SK-N-SH (cell line): ENCODE data around the gene SLX4IP. TPM values are rescaled to one million over a fixed set of nuclear protein-coding genes. Genes with fewer than 3 reads are reported as not detected.

Source experiments
- CTCF ChIA-PET: fragments of 300-600, 350-600 bp; formaldehyde crosslinking; extraction: SDS; loops from one replicate; lab custom pipeline; 2021; lab: Yijun Ruan, JAX
- POLR2A ChIA-PET: fragments of 350-600 bp; sonication (Branson Sonifier 250); formaldehyde crosslinking; extraction: SDS; loops from one replicate; lab custom pipeline; 2020; ENCODE audit warnings: antibody characterized with exemption, inconsistent platforms; lab: Yijun Ruan, JAX
- DNase-seq: peaks from one replicate; pipeline ENCODE4 v3.0.0; 2012
- H2AFZ ChIP-seq: fragments of 200-600 bp; sonication (generic); 2 replicates; pipeline ENCODE4 v1.8.1; 2016; ENCODE audit warnings: antibody characterized with exemption, mild to moderate bottlenecking, low read depth
- H3F3A ChIP-seq: fragments of 200-600 bp; sonication (generic); replicated peaks from 2 replicates; pipeline ENCODE3; 2016; ENCODE audit warnings: antibody characterized with exemption, mild to moderate bottlenecking; ENCODE audit not compliant: insufficient read depth
- H3K27ac ChIP-seq, 2 experiments: fragments of 200-500 bp in 1 of 2; fragments of 200-600 bp in 1 of 2; sonication (Bioruptor generic) in 1 of 2; sonication (generic), shearing (Covaris generic) in 1 of 2; 2 replicates each; pipeline versions ENCODE4 v1.5.1 to v1.6.1; 2014 to 2016; ENCODE audit warnings: low read depth in 2 of 2, inconsistent platforms in 1 of 2, low read length in 1 of 2, mild to moderate bottlenecking in 1 of 2, mixed read lengths in 1 of 2
- H3K27me3 ChIP-seq: fragments of 200-600 bp; sonication (generic), shearing (Covaris generic); 2 replicates; pipeline ENCODE4 v1.6.1; 2016; ENCODE audit warnings: mixed run types; ENCODE audit not compliant: insufficient read depth
- H3K36me3 ChIP-seq, 2 experiments: fragments of 200-500 bp in 1 of 2; fragments of 200-600 bp in 1 of 2; sonication (Bioruptor generic) in 1 of 2; sonication (generic) in 1 of 2; replicated peaks in 1 of 2; 2 replicates each; pipeline versions ENCODE3 to v1.5.1; 2014 to 2016; ENCODE audit warnings: low read length in 1 of 2, mild to moderate bottlenecking in 1 of 2; ENCODE audit not compliant: insufficient read depth in 2 of 2, control insufficient read depth in 1 of 2
- H3K4me1 ChIP-seq, 2 experiments: fragments of 200-500 bp in 1 of 2; fragments of 200-600 bp in 1 of 2; sonication (Bioruptor generic) in 1 of 2; sonication (generic), shearing (Covaris generic) in 1 of 2; 2 replicates each; pipeline versions ENCODE4 v1.5.1 to v1.6.1; 2014 to 2016; ENCODE audit warnings: low read depth in 1 of 2, low read length in 1 of 2, mixed run types in 1 of 2; ENCODE audit not compliant: insufficient read depth in 2 of 2, control insufficient read depth in 1 of 2
- H3K4me2 ChIP-seq: fragments of 200-600 bp; sonication (generic), shearing (Covaris generic); 2 replicates; pipeline ENCODE4 v1.6.1; 2017; ENCODE audit warnings: mixed run types
- H3K4me3 ChIP-seq, 2 experiments: fragments of 200-500 bp in 1 of 2; fragments of 200-600 bp in 1 of 2; sonication (Bioruptor generic) in 1 of 2; sonication (generic), shearing (Covaris generic) in 1 of 2; 2 replicates each; pipeline versions ENCODE4 v1.5.1 to v1.8.1; 2014 to 2016; ENCODE audit warnings: low read depth in 2 of 2, inconsistent platforms in 1 of 2, low read length in 1 of 2, mild to moderate bottlenecking in 1 of 2, mixed read lengths in 1 of 2, moderate library complexity in 1 of 2
- H3K79me2 ChIP-seq: fragments of 200-600 bp; sonication (generic); 2 replicates; pipeline ENCODE4 v1.8.1; 2017; ENCODE audit warnings: mild to moderate bottlenecking; ENCODE audit not compliant: insufficient read depth
- H3K9ac ChIP-seq: fragments of 200-600 bp; sonication (generic); 2 replicates; pipeline ENCODE4 v1.6.1; 2017; ENCODE audit warnings: mixed run types
- H3K9me2 ChIP-seq: fragments of 200-600 bp; sonication (generic); 2 replicates; pipeline ENCODE4 v1.6.1; 2017; ENCODE audit warnings: mixed run types
- H3K9me3 ChIP-seq: fragments of 200-600 bp; sonication (generic); 2 replicates; pipeline ENCODE4 v1.6.1; 2017; ENCODE audit warnings: mixed run types, mild to moderate bottlenecking, moderate library complexity
- H4K20me1 ChIP-seq: fragments of 200-600 bp; sonication (generic); 2 replicates; pipeline ENCODE4 v1.6.1; 2017; ENCODE audit warnings: mild to moderate bottlenecking, mixed run types; ENCODE audit not compliant: insufficient read depth
- CHD2 ChIP-seq: fragments of 150-350 bp; IDR thresholded peaks from 2 replicates; pipeline ENCODE4 v1.6.1; 2018; ENCODE audit warnings: low read length; ENCODE audit not compliant: partially characterized antibody
- EZH2phosphoT487 ChIP-seq: fragments of 200-600 bp; sonication (generic); IDR thresholded peaks from 2 replicates; pipeline ENCODE4 v1.6.1; 2017; ENCODE audit warnings: low read depth, mixed run types, mild to moderate bottlenecking, antibody characterized with exemption, moderate library complexity, borderline replicate concordance
- FOSL2 ChIP-seq: IDR thresholded peaks from 2 replicates; pipeline ENCODE4 v1.4.0; 2012; ENCODE audit warnings: low read depth, mild to moderate bottlenecking, moderate library complexity, borderline replicate concordance
- FOXM1 ChIP-seq: IDR thresholded peaks from 2 replicates; pipeline ENCODE4 v1.4.0; 2012; ENCODE audit warnings: low read depth, mild to moderate bottlenecking
- GABPA ChIP-seq: IDR thresholded peaks from 2 replicates; pipeline ENCODE4 v1.4.0; 2012; ENCODE audit warnings: low read depth, mild to moderate bottlenecking
- JUND ChIP-seq: IDR thresholded peaks from 2 replicates; pipeline ENCODE4 v1.4.0; 2012
- MEF2A ChIP-seq: IDR thresholded peaks from 2 replicates; pipeline ENCODE4 v1.4.0; 2012; ENCODE audit warnings: low read depth, borderline replicate concordance
- NFIC ChIP-seq: IDR thresholded peaks from 2 replicates; pipeline ENCODE4 v1.4.0; 2012; ENCODE audit warnings: borderline replicate concordance
- NRF1 ChIP-seq: IDR thresholded peaks from 2 replicates; pipeline ENCODE4 v1.6.1; 2012; ENCODE audit warnings: low read depth, mild to moderate bottlenecking, low read length
- RCOR1 ChIP-seq: fragments of 150-350 bp; IDR thresholded peaks from 2 replicates; pipeline ENCODE4 v1.6.1; 2017; ENCODE audit warnings: antibody characterized with exemption, low read length
- RFX5 ChIP-seq: IDR thresholded peaks from 2 replicates; pipeline ENCODE4 v1.6.1; 2012; ENCODE audit warnings: mild to moderate bottlenecking, improper control_type of control experiment, low read length
- RXRA ChIP-seq: IDR thresholded peaks from 2 replicates; pipeline ENCODE4 v1.4.0; 2012; ENCODE audit warnings: low read depth, mild to moderate bottlenecking, borderline replicate concordance
- SMC3 ChIP-seq: IDR thresholded peaks from 2 replicates; pipeline ENCODE4 v1.6.1; 2012; ENCODE audit warnings: low read depth, low read length, improper control_type of control experiment
- TCF12 ChIP-seq: IDR thresholded peaks from 2 replicates; pipeline ENCODE4 v1.4.0; 2012
- WGBS: methylation state at CpG from one replicate; pipeline ENCODE4 v1.1.6; 2017; ENCODE audit warnings: low lambda C conversion rate; 5-methylcytosine and 5-hydroxymethylcytosine counted together
- polyA plus RNA-seq, 3 experiments: library from polyadenylated mRNA; depleted of rRNA; stranded (reverse); fragments of >200 nt; gene quantifications; 2 replicates each; pipeline ENCODE4 v1.2.3, GENCODE V29; 2012
- TF ChIP-seq, protein P1 (sequence below): IDR thresholded peaks from 2 replicates; pipeline ENCODE4 v1.4.0; 2012; ENCODE audit warnings: low read depth, borderline replicate concordance
- TF ChIP-seq, protein P2 (sequence below): IDR thresholded peaks from 2 replicates; pipeline ENCODE4 v1.4.0; 2012; ENCODE audit warnings: low read depth, borderline replicate concordance
- TF ChIP-seq, protein P3 (sequence below): IDR thresholded peaks from 2 replicates; pipeline ENCODE4 v1.4.0; 2012; ENCODE audit warnings: low read depth
- TF ChIP-seq, protein P4 (sequence below): fragments of 150-350 bp; IDR thresholded peaks from 2 replicates; pipeline ENCODE4 v1.6.1; 2017; ENCODE audit warnings: antibody characterized with exemption, low read length, low read depth, borderline replicate concordance

The SLX4IP gene
- polyA plus RNA-seq, 1 of the 3 experiments (the other 2 are of a cell fraction), result 1.3 TPM

DNA sequence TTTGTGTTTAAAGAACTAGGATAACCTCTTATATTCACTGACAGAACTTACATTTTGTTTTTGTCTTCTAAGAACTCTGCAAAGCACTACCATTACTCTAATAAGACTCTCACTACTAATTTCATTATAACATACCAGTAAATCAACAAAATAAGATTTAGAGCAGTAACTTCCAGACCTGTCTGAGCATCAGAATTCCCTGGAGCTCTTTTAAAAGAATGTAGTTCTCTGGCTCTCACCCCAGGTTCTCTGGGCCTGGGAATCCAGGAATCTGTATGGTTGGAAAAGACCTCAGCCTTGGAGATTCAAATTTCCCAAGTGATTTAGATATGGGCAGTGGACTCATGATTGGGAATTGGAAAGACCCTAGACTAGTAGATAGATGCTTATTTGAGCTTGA is 149.3 kb downstream of the SLX4IP start:
- no peak overlapping the region for H3K4me3 ChIP-seq
- H3F3A ChIP-seq, result peaks cover 7% of the 10 kb centered on the region
- peaks cover 0 to 15% of the 10 kb centered on the region in 2 experiments; a peak in 3 of 4 replicates for H3K4me1 ChIP-seq
- H3K79me2 ChIP-seq, result no peaks in the 10 kb centered on the region
- ChIA-PET CTCF (no interaction called here), POLR2A (no interaction called here)
- H4K20me1 ChIP-seq, result no peaks in the 10 kb centered on the region
- no peak overlapping the region for H3K9ac ChIP-seq
- no peaks in the 10 kb centered on the region for H3K27me3 ChIP-seq
- H3K27ac ChIP-seq, result peak overlapping the region in 1 of 2 experiments; percentile 43; a peak in 1 of 4 replicates
- no peak overlapping the region for H2AFZ ChIP-seq
- H3K36me3 ChIP-seq, result no peaks in the 10 kb centered on the region
- H3K9me3 ChIP-seq, result no peaks in the 10 kb centered on the region
- H3K9me2 ChIP-seq, result no peaks in the 10 kb centered on the region
- DNase-seq, result no peak
- H3K4me2 ChIP-seq, result no peak overlapping the region
- TF ChIP-seq JUND (no peak), RCOR1 (no peak), CHD2 (no peak), RXRA (no peak), MEF2A (no peak), NFIC (no peak), RFX5 (no peak), FOSL2 (no peak), TCF12 (no peak), SMC3 (no peak), EZH2phosphoT487 (no peak)
- TF ChIP-seq, protein P1, sequence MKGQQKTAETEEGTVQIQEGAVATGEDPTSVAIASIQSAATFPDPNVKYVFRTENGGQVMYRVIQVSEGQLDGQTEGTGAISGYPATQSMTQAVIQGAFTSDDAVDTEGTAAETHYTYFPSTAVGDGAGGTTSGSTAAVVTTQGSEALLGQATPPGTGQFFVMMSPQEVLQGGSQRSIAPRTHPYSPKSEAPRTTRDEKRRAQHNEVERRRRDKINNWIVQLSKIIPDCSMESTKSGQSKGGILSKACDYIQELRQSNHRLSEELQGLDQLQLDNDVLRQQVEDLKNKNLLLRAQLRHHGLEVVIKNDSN, result no peak
- TF ChIP-seq, protein P2, sequence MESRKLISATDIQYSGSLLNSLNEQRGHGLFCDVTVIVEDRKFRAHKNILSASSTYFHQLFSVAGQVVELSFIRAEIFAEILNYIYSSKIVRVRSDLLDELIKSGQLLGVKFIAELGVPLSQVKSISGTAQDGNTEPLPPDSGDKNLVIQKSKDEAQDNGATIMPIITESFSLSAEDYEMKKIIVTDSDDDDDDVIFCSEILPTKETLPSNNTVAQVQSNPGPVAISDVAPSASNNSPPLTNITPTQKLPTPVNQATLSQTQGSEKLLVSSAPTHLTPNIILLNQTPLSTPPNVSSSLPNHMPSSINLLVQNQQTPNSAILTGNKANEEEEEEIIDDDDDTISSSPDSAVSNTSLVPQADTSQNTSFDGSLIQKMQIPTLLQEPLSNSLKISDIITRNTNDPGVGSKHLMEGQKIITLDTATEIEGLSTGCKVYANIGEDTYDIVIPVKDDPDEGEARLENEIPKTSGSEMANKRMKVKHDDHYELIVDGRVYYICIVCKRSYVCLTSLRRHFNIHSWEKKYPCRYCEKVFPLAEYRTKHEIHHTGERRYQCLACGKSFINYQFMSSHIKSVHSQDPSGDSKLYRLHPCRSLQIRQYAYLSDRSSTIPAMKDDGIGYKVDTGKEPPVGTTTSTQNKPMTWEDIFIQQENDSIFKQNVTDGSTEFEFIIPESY, result no peak

DNA sequence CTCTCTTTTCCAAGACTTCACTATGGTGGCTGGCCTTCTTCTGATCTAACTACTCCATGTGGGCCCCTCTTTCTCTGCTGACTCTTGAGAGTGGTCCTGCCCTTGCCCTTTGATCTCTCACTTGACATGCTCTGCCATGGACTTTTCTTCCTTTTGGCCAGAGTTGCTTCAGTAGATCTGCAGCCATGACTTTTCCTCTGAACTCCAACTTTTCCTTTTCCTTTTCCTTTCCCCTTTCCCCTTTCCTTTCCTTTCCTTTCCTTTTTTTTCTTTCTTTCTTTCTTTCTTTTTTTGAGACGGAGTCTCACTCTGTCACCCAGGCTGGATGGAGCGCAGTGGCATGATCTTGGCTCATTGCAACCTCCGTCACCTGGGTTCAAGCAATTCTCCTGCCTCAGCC is 150.2 kb downstream of the SLX4IP start:
- POLR2A ChIA-PET, result no interaction called here

More for the DNA sequence above, 150.2 kb downstream of the SLX4IP start:
- DNase-seq, result no peak
- Histone ChIP-seq H3K79me2 (no peaks in the 10 kb centered on the region), H3K9me3 (no peaks in the 10 kb centered on the region), H3K4me1 (peaks cover 0 to 15% of the 10 kb centered on the region in 2 experiments; a peak in 3 of 4 replicates), H4K20me1 (no peaks in the 10 kb centered on the region), H3K27me3 (no peaks in the 10 kb centered on the region), H3K4me3 (no peak overlapping the region), H3K27ac (no peak overlapping the region), H3K36me3 (no peaks in the 10 kb centered on the region), H2AFZ (no peak overlapping the region), H3K9me2 (no peaks in the 10 kb centered on the region), H3K4me2 (no peak overlapping the region), H3F3A (peaks cover 9% of the 10 kb centered on the region), H3K9ac (no peak overlapping the region)
- 98% methylated on average over 3 of the region's 3 CpGs for WGBS
- TF ChIP-seq, protein P3, sequence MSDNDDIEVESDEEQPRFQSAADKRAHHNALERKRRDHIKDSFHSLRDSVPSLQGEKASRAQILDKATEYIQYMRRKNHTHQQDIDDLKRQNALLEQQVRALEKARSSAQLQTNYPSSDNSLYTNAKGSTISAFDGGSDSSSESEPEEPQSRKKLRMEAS, result no peak
- TF ChIP-seq, protein P4, sequence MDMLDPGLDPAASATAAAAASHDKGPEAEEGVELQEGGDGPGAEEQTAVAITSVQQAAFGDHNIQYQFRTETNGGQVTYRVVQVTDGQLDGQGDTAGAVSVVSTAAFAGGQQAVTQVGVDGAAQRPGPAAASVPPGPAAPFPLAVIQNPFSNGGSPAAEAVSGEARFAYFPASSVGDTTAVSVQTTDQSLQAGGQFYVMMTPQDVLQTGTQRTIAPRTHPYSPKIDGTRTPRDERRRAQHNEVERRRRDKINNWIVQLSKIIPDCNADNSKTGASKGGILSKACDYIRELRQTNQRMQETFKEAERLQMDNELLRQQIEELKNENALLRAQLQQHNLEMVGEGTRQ, result no peak
- TF ChIP-seq FOSL2 (no peak), NFIC (no peak), JUND (no peak), NRF1 (no peak), GABPA (no peak), FOXM1 (no peak)
- CTCF ChIA-PET, result no interaction called here
